ENCODE data around the gene SH2D6.

SH2D6 gene

DNA sequence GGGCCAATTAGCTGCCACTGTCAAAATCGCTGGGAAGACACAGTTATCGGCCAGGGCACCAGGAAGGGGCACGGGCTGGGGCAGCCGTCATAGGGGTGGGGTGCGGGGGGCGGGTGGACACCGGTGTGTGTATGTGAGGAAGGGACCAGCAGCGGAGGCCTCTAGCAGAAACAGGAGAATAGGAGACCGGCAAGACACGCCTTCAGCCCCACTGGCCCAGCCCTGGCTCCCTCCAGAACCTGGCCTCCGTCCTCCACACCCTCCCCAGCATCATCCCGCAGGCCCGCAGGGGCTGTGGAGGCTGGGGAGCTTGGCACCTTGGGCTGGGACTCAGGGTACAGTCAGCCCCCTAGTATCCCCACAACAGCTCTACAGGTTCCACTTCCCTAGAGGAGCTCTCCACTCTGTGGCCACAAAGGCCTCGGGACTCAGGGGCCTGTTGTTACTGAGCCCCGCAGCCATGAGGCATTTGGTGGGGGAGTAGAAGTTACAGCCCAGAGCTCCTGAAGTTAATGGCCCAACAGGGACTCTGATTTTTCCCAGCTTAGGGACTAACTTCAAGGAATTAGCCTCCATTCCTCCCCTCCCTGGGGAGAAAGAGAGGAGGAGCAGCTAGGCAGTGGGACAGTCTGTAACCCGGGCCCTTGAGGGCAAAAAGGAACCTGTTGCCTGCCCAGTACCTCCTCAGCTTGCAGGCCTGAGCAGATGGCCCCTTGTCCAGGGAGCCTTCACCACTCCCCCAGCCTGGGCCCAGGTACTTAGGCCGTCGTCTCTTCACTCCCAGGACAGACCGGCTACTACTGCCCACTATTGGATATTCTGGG lies 19.9 kb downstream of the SH2D6 start:
- TF ChIP-seq FOXP2 (optimal IDR thresholded peaks at IDR 0.05; ENCODE audit: borderline replicate concordance, extremely low read depth, extremely low read length, insufficient read depth) (no peak), TAF1 (IDR thresholded peaks at IDR 0.05; ENCODE audit: borderline replicate concordance, insufficient read depth, low read length) (no peak), SIN3A (IDR thresholded peaks at IDR 0.05; ENCODE audit: borderline replicate concordance, insufficient read depth, low read length) (no peak), POLR2AphosphoS5 (IDR thresholded peaks at IDR 0.05; ENCODE audit: low read depth, low read length) (no peak)
- TF ChIP-seq, protein P1, sequence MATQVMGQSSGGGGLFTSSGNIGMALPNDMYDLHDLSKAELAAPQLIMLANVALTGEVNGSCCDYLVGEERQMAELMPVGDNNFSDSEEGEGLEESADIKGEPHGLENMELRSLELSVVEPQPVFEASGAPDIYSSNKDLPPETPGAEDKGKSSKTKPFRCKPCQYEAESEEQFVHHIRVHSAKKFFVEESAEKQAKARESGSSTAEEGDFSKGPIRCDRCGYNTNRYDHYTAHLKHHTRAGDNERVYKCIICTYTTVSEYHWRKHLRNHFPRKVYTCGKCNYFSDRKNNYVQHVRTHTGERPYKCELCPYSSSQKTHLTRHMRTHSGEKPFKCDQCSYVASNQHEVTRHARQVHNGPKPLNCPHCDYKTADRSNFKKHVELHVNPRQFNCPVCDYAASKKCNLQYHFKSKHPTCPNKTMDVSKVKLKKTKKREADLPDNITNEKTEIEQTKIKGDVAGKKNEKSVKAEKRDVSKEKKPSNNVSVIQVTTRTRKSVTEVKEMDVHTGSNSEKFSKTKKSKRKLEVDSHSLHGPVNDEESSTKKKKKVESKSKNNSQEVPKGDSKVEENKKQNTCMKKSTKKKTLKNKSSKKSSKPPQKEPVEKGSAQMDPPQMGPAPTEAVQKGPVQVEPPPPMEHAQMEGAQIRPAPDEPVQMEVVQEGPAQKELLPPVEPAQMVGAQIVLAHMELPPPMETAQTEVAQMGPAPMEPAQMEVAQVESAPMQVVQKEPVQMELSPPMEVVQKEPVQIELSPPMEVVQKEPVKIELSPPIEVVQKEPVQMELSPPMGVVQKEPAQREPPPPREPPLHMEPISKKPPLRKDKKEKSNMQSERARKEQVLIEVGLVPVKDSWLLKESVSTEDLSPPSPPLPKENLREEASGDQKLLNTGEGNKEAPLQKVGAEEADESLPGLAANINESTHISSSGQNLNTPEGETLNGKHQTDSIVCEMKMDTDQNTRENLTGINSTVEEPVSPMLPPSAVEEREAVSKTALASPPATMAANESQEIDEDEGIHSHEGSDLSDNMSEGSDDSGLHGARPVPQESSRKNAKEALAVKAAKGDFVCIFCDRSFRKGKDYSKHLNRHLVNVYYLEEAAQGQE (IDR thresholded peaks at IDR 0.05; ENCODE audit: insufficient read depth in 1 of 2, low read depth in 2 of 2, low read length in 2 of 2), result no peak

DNA sequence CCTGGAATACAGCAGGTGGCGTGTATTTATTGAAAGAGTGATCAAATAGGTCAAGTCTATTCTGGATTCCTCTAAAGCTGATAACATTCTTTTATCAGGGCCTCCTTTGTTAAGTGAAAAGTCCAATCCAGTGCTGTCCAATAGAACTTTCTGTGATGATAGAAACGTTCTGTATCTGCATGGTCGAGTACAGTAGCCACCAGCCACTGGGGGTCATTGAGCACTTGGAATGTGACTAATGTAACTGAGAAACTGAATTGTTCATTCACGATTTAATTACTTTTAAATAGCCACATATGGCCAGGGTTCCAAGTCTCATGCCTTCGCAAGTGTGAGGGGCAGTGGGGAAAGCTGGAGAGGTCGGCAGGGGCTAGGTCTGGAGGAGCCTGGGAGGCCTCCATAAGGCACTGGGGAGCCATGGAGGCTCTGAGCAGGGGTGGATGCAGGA lies 20.5 kb downstream of the SH2D6 start:
- no peak for TF ChIP-seq SIN3A (IDR thresholded peaks at IDR 0.05; ENCODE audit: borderline replicate concordance, insufficient read depth, low read length)
- TF ChIP-seq POLR2AphosphoS5 (IDR thresholded peaks at IDR 0.05; ENCODE audit: low read depth, low read length), result no peak

DNA sequence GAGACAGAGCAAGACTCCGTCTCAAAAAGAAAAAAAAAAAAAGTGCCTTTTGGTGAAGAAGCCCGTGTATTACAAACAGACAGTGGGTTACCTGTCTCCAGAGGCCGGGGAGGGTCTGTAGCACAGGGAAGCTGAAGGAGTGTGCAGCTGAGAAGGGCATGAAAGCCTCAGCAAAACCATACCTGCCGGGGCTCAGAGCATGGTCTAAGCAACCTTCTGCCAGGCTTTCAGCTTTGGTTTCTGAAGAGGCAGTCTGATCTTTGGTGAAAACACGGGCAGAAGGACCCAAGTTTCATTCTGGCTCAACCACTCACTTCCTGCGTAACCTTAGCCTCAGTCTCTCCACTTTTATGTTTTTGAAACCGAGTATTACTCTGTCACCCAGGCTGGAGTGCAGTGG lies 21.5 kb downstream of the SH2D6 start:
- TF ChIP-seq SIN3A (IDR thresholded peaks at IDR 0.05; ENCODE audit: borderline replicate concordance, insufficient read depth, low read length) (no peak), TAF1 (IDR thresholded peaks at IDR 0.05; ENCODE audit: borderline replicate concordance, insufficient read depth, low read length) (no peak), POLR2AphosphoS5 (IDR thresholded peaks at IDR 0.05; ENCODE audit: low read depth, low read length) (no peak), FOXP2 (optimal IDR thresholded peaks at IDR 0.05; ENCODE audit: borderline replicate concordance, extremely low read depth, extremely low read length, insufficient read depth) (no peak)
- TF ChIP-seq, protein P1 (IDR thresholded peaks at IDR 0.05; ENCODE audit: insufficient read depth in 1 of 2, low read depth in 2 of 2, low read length in 2 of 2), result no peak

DNA sequence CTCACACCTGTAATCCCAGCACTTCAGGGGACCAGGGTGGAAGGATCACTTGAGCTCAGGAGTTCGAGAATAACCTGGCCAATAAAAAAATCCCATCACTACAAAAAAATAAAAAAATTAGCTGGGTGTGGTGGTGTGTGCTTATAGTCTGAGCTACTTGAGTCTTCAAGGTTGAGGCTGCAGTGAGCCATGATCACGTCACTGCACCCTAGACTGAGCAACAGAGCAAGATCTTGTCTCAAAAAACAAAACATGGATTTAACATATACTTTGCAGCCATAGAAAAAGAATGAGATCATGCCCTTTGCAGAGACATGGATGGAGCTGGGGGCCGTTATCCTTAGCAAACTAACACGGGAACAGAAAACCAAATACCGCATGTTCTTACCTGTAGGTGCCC lies 22.2 kb downstream of the SH2D6 start:
- TF ChIP-seq TAF1 (IDR thresholded peaks at IDR 0.05; ENCODE audit: borderline replicate concordance, insufficient read depth, low read length), result no peak
- TF ChIP-seq SIN3A (IDR thresholded peaks at IDR 0.05; ENCODE audit: borderline replicate concordance, insufficient read depth, low read length), result no peak
- TF ChIP-seq FOXP2 (optimal IDR thresholded peaks at IDR 0.05; ENCODE audit: borderline replicate concordance, extremely low read depth, extremely low read length, insufficient read depth), result no peak
- no peak for TF ChIP-seq POLR2AphosphoS5 (IDR thresholded peaks at IDR 0.05; ENCODE audit: low read depth, low read length)
- TF ChIP-seq, protein P1 (IDR thresholded peaks at IDR 0.05; ENCODE audit: insufficient read depth in 1 of 2, low read depth in 2 of 2, low read length in 2 of 2), result no peak

DNA sequence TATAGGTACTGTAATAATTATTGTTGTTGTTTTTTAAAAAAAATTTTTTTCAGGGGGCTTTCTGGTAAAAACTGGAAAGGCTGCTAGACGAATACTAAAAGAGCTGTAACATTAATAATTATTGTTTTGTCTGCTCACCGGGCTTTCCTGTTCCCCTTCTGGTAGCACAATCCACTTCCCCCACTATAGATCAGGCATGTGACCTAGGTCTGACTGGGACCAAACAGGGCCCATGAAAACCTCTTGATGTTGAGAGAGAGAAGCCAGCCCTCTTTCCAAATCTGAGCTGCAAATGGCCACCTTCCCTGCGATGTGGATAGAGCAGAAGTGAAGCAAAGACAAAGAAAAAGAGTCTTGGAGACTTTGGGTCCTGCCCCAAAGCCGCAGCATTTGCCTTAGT lies 23.4 kb downstream of the SH2D6 start:
- TF ChIP-seq, protein P1 (IDR thresholded peaks at IDR 0.05; ENCODE audit: insufficient read depth in 1 of 2, low read depth in 2 of 2, low read length in 2 of 2), result no peak
- TF ChIP-seq FOXP2 (optimal IDR thresholded peaks at IDR 0.05; ENCODE audit: borderline replicate concordance, extremely low read depth, extremely low read length, insufficient read depth) (no peak), TAF1 (IDR thresholded peaks at IDR 0.05; ENCODE audit: borderline replicate concordance, insufficient read depth, low read length) (no peak), POLR2AphosphoS5 (IDR thresholded peaks at IDR 0.05; ENCODE audit: low read depth, low read length) (no peak)

Measured in PFSK-1 (cell line).